Upper lobe of right lung (tissue), 1 donor: ENCODE measurements around the gene EDDM13. TPM values are rescaled to one million over a fixed set of nuclear protein-coding genes. Genes with fewer than 3 reads are reported as not detected.
A peak's percentile ranks its signal among the peaks of the same experiment; 100 is the strongest.

Source experiments
- ATAC-seq: fragments of 200-7000 bp; cut with Tn5 transposase; one replicate; pipeline ENCODE4 v1.9.1; 2020; ENCODE audit warnings: mild to moderate bottlenecking, moderate library complexity
- DNase-seq: peaks from one replicate; pipeline ENCODE4 v3.0.0-alpha.2; 2020
- H3K27ac ChIP-seq: fragments of 200-600 bp; one replicate; pipeline ENCODE4 v1.8.0; 2022
- H3K27me3 ChIP-seq: fragments of 200-600 bp; one replicate; pipeline ENCODE4 v1.8.0; 2022; ENCODE audit warnings: mild to moderate bottlenecking
- H3K36me3 ChIP-seq: fragments of 200-600 bp; one replicate; pipeline ENCODE4 v1.8.0; 2022
- H3K4me1 ChIP-seq: fragments of 200-600 bp; one replicate; pipeline ENCODE4 v1.8.0; 2022
- H3K4me3 ChIP-seq: fragments of 200-600 bp; one replicate; pipeline ENCODE4 v1.8.0; 2022; ENCODE audit warnings: mild to moderate bottlenecking
- H3K9me3 ChIP-seq: fragments of 200-600 bp; one replicate; pipeline ENCODE4 v1.8.0; 2022
- intact Hi-C: fragments of 100-400 bp; cut with DNase I; formaldehyde crosslinking; loops from one replicate; pipeline ENCODE4 v1.11.0; 2022
- total RNA-seq: library from RNA; stranded (reverse); fragmentation: NEBNext Ultra II Directional; extraction: Animal tissue kit (Norgen Biotek cat#: 25700); gene quantifications from one replicate; pipeline ENCODE4 v1.2.1, GENCODE V29; 2021
- TF ChIP-seq, protein P1 (sequence below): fragments of 200-600 bp; IDR thresholded peaks from one replicate; pipeline ENCODE4 v1.8.0; 2022; ENCODE audit warnings: antibody characterized with exemption
- donor health status: DM: no; HTN: yes; CAD: no; lungs with severe emphysema.

The EDDM13 gene
- total RNA-seq, 1 donor from 2014 or later = 1.1 TPM

DNA sequence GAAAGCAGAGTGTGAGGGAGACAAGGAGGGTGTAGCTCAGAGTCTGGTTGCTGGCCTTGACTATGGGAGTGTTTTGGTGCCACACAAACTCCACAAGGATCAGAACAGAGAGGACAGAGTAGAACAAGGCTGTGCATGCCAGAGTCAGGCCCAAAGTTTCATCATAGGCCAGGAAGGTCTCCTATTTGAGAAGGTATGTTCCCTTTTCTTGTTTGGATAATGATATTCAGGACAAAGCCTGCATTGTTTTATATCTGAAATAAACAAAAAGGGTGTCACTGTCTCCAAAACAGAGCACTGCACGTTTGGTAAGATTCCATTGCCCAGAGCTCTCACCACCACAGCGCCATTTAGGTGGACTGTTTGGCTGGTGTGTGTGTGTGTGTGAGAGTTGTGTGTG is 45.2 kb downstream of the EDDM13 start:
- no peaks in the 10 kb centered on the region for H3K36me3 ChIP-seq
- peaks cover 12% of the 10 kb centered on the region for H3K4me1 ChIP-seq
- intact Hi-C loops = no loop called here
- no peak overlapping the region for H3K4me3 ChIP-seq
- no peaks in the 10 kb centered on the region for H3K9me3 ChIP-seq
- TF ChIP-seq, protein P1, sequence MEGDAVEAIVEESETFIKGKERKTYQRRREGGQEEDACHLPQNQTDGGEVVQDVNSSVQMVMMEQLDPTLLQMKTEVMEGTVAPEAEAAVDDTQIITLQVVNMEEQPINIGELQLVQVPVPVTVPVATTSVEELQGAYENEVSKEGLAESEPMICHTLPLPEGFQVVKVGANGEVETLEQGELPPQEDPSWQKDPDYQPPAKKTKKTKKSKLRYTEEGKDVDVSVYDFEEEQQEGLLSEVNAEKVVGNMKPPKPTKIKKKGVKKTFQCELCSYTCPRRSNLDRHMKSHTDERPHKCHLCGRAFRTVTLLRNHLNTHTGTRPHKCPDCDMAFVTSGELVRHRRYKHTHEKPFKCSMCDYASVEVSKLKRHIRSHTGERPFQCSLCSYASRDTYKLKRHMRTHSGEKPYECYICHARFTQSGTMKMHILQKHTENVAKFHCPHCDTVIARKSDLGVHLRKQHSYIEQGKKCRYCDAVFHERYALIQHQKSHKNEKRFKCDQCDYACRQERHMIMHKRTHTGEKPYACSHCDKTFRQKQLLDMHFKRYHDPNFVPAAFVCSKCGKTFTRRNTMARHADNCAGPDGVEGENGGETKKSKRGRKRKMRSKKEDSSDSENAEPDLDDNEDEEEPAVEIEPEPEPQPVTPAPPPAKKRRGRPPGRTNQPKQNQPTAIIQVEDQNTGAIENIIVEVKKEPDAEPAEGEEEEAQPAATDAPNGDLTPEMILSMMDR = no peak
- no peaks in the 10 kb centered on the region for H3K27me3 ChIP-seq
- ATAC-seq (no peak), DNase-seq (no peak)
- H3K27ac ChIP-seq = no peak overlapping the region

DNA sequence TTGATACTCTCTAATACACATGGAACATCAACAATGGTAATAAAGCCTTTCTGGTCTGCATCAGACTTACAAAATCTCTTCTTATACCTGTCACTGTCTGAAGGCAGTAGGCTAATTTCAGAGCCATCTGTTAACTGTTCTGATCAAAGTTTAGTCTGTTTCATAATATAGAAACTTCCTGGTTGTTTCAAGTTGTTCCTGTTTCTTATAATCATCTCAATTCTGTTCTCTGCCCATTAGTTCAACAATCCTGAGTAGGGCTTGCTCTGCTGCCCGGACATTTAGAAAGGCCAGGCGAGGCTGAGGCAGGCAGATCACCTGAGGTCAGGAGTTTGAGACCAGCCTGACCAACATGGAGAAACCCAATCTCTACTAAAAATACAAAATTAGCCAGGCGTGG is 47.4 kb downstream of the EDDM13 start:
- H3K4me3 ChIP-seq = no peak overlapping the region
- DNase-seq = no peak
- intact Hi-C loops = no loop called here
- ATAC-seq = no peak
- H3K27ac ChIP-seq = no peak overlapping the region
- no peaks in the 10 kb centered on the region for H3K36me3 ChIP-seq
- peaks cover 7% of the 10 kb centered on the region for H3K4me1 ChIP-seq
- TF ChIP-seq, protein P1 = no peak
- no peaks in the 10 kb centered on the region for H3K27me3 ChIP-seq
- H3K9me3 ChIP-seq = no peaks in the 10 kb centered on the region

- no peaks in the 10 kb centered on the region for H3K9me3 ChIP-seq
- no peak overlapping the region for H3K4me3 ChIP-seq
- ATAC-seq (no peak), DNase-seq (no peak)
- TF ChIP-seq, protein P1 = no peak
- no peaks in the 10 kb centered on the region for H3K4me1 ChIP-seq
- intact Hi-C loops = no loop called here
- no peaks in the 10 kb centered on the region for H3K27me3 ChIP-seq
- no peak overlapping the region for H3K27ac ChIP-seq
- H3K36me3 ChIP-seq = no peaks in the 10 kb centered on the region
Observed at GRCh38 chr19:56321254-56321988, 48.9 kb downstream of the EDDM13 start.

GRCh38 chr19:56321989-56322440 is 49.5 kb downstream of the EDDM13 start:
- TF ChIP-seq, protein P1 = no peak
- ATAC-seq = peak; percentile 65
- H3K27ac ChIP-seq = peak overlapping the region; percentile 32

DNA sequence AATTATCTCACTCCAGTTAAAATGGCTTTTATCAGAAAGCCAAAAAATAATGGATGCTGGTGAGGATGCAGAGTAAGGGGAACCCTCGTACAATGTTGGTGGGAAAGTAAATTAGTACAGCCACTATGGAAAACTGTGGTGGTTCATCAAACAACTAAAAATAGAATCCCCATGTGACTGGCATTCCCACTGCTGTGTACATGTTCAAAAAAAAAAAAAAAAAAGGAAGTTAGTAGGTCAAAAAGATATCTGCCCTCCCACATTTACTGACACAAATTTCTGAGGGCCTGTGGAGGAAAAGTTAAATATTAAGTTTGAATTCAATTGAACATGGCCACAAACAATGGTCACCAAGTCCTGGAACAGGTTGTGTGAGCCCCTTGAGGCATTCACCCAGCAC is 51.9 kb downstream of the EDDM13 start:
- Histone ChIP-seq H3K36me3 (no peaks in the 10 kb centered on the region), H3K4me1 (no peaks in the 10 kb centered on the region), H3K27ac (no peak overlapping the region), H3K9me3 (no peaks in the 10 kb centered on the region), H3K4me3 (no peak overlapping the region), H3K27me3 (no peaks in the 10 kb centered on the region)
- intact Hi-C loops = no loop called here
- ATAC-seq = peak; percentile 21
- TF ChIP-seq, protein P1 = no peak
- no peak for DNase-seq

More at GRCh38 chr19:56321989-56322440, 49.5 kb downstream of the EDDM13 start:
- intact Hi-C loops = no loop called here
- DNase-seq = no peak
- Histone ChIP-seq H3K4me1 (no peaks in the 10 kb centered on the region), H3K9me3 (no peaks in the 10 kb centered on the region), H3K27me3 (no peaks in the 10 kb centered on the region), H3K36me3 (no peaks in the 10 kb centered on the region), H3K4me3 (no peak overlapping the region)
